Islet of Langerhans (tissue), 1 donor: ENCODE data around the gene SELE.
"Not testable (repeated sequence)": the region's sequence is repeated elsewhere in the genome, so short reads cannot be mapped to it uniquely, and the experiment has no call there.

Experiments used
- FAIRE-seq: peaks from one replicate; lab custom pipeline; 2011; peaks lifted over from hg19 to GRCh38; lab: Jason Lieb, UNC

SELE gene

DNA sequence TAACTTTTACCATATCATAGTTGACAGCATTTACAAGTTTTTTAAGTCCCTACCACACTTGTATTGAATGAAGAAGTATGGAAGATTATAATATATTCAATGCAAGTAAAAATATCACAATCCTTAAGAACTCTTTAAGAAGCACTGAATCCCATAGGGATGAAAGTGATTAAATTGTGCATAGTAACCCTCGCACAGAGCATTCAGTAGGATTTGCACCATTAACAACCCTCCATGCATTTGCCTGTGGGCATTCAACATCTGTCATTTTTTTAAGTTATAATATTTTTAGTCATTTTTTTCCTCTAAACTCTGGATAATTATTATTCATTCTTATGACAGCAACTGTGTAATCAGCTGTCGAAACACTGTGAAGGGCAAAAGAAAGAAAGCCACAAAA is 10.1 kb downstream of the SELE start:
- FAIRE-seq = no peak

GRCh38 chr1:169722779-169723178 is 11.1 kb downstream of the SELE start:
- no peak for FAIRE-seq

GRCh38 chr1:169715100-169715499 is 18.8 kb downstream of the SELE start:
- not testable (repeated sequence) for FAIRE-seq

DNA sequence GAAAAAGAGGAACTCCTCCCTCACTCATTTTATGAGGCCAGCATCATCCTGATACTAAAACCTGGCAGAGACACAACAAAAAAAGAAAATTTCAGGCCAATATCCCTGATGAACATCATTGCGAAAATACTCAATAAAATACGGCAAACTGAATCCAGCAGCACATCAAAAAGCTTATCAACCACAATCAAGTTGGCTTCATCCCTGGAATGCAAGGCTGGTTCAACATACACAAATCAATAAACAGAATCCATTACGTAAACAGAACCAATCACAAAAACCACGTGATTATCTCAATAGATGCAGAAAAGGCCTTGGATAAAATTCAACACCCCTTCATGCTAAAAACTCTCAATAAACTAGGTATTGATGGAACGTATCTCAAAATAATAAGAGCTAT is 20.8 kb downstream of the SELE start:
- not testable (repeated sequence) for FAIRE-seq

GRCh38 chr1:169712309-169712631 is 21.6 kb downstream of the SELE start:
- no peak for FAIRE-seq

DNA sequence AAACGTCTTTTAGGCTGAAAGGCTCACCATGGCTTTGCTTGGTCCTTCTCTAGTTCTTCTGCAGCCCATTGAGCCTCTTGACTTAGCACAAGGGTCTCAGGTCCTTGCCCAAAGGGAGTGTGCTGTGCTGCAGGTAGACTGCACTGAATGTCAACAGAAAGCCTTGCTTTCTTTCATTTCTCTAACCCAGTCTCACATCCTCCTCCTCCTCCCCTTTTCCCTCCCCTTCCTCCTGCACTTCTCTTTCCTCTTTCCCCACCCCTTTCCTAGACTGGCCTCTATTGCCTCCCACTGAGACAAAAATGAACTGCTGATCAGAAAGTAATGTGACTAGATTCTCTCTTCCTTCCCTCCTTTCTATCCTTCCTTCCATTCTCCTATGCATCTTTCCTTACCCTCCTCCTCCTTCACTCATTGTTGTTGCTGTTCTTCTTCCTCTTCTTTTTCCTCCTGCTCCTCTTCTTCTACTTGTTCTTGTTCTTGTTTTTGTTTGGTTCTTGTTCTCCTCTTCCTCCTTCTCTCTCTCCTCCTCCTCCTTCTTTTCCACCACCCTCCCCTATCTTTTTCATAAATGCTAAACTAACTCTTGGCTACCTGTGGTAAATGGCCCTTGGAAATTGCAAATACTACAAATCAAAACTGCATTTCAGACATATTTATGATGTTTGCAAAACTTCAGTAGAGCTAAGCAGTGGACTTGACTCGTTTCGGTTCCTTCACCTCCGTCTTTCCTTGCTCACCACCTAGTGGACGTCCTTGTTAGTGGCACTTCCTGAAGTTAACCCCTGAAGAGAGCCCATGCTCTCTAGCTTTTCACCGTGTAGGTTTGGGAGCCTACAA is 22.2 kb downstream of the SELE start, which contains the start of gene SELL:
TSS of gene SELL (minus strand) at position 152 of the 840 bp plus-strand sequence. CDS start at position 30, 122 bp downstream.
- FAIRE-seq = peak; percentile 92

DNA sequence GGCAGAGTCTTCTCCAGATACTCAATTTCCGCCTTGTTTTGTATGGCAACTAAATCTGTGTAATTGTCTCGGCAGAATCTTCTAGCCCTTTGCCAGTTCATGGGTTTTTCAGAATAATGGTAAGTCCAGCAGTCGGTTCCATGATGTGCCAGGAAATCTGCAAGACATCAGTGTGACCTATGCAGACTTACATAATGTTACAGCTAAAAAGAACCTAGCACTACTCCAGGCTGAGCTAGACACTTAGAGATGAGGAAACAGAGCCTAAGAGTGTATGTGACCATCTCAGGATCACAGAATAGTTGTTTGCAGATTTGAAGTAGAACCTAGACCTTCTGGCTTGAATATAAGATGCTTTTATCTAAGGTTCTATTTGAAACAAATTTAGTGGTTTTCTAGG is 25.2 kb downstream of the SELE start:
- no peak for FAIRE-seq

DNA sequence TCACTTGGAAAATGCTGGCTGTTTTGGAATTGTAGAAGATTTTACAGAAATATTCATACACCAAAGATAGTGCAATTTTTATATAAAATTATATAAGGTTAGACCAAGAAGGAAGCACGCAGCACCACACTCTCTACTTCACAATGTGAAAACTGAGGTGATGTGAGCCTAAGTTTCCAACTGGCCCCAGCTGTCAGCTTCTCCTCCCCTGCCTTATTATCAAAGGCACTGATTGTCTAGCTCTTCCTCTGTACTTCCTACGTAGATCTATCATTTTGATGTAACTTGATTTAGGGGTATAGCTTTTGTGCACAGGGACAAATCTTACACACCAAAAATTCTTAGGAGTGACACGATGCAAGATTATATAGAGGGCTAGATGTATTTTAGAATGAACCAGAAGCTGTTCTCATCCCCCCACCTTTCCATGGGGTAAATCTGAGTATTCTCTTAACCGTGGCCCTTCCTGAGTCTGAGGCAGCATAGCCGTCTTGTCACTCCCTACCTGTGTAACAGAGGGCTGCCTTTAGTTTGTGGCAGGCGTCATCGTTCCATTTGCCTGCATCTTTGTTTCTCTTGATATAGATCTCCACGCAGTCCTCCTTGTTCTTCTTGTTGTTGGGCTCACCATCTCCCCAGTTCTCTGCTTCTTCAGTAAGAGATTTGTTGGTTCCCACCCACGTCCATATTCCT is 25.8 kb downstream of the SELE start:
- no peak for FAIRE-seq

- FAIRE-seq = no peak
These were observed 29.1 kb downstream of the SELE start for GRCh38 chr1:169704797-169705196.

DNA sequence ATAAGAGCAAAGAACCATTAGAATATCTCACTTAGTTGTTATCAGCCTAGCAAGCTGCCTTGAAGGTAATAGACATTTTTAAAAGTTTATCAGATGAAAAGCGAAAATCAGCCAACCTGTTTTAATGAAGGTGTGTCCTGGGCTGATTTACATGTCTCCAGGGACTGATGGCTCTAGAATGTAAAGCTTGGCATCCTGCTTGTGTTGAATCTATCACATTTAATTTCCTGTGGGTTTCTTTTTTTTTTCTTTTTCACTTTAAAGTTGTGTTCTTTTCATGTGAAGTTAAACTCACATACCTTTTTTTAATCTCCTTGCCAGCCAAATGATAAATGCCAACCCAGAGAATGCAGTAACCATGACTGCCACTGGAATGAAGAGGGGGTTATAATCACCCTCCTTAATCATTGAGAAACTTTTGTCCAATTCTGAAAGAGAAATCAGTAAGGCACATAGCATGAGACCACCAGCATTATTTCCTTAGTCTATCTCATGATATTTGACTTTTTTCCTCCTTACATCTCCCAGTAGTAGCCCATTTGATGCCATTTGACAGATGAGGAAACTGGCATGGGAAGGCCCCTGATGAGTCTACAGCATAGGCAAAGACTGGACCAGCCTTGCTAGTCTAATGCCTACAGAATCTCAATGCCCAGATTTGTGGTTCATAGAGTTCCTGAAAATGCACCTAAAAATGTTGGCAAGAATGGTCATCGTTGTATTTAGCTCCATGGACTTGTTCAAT is 32.4 kb downstream of the SELE start:
- no peak for FAIRE-seq

- no peak for FAIRE-seq
These were observed 34.2 kb downstream of the SELE start for GRCh38 chr1:169699707-169700106.

DNA sequence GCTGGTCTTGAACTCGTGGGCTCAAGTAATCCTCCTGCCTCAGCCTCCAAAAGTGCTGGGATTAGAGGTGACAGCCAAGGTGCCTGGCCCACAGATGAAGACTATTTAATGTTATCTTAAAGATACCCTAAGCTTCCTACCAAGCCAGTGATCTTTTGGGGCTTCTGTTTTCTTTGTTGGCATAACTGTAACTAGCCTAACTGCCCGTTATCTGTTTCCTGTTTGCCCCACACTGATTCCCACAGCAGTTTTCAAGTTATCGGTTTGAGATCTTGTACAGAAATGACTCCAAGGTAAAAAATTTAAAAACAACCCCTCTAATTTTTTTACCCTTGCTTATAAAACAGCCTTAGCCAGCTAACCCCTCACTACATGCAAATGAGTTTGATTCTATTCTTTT is 34.9 kb downstream of the SELE start:
- FAIRE-seq = no peak

DNA sequence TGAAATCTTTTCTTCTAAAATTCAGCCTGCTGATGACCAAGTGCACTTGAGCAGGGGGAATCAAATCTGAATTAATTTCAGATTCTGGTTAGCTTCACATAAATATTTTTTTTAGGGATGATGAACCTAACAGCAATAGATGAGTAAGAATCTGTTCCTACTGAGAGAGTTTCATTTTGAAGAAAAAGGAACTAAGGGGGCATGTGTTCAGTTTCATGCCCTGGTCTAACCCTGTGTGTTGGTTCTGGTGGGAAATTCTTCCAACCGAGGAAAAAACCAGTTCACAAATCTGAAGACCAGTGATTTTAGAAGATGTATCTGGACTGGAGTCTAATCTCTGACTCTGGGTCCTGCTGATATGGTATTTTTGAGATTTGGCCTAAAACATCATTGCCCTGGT is 36.1 kb downstream of the SELE start:
- no peak for FAIRE-seq

DNA sequence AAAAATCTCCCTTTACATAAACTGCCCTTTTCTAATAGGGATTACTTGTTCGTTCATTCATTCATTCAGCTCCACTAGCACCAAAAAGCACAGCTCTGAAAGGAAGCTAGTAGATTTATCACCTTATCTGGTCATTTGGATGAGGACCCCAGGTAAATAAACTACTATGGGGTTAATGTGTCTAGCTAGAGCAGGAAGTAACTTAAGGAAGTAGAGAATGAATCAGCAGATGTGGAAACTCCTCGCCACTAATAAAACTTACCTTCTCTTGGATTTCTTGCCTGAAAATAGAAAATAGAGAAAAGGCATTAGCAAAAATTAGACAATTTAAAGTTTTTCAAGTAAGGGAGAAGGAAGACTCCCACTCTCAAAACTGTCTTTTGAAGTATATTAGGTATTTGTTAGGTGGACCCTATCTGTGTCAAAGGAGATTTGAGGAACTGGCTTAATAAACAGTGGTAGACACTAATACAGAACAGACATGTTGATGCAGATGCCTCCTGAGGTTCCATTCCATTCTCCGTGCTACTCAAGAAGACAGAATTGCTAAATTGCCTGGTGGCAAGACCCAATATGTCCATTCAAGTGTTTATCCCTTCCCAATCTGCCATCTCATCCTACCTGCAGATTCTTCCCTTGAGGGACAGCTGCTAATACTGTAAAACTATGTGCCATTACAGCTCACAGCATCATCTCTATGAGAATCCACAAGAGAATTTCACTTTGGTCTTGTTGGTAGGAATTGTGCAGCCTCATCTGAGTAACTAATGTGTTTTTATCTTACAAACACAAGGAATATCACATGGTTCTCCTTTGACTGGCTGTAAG is 37.4 kb downstream of the SELE start:
- no peak for FAIRE-seq

DNA sequence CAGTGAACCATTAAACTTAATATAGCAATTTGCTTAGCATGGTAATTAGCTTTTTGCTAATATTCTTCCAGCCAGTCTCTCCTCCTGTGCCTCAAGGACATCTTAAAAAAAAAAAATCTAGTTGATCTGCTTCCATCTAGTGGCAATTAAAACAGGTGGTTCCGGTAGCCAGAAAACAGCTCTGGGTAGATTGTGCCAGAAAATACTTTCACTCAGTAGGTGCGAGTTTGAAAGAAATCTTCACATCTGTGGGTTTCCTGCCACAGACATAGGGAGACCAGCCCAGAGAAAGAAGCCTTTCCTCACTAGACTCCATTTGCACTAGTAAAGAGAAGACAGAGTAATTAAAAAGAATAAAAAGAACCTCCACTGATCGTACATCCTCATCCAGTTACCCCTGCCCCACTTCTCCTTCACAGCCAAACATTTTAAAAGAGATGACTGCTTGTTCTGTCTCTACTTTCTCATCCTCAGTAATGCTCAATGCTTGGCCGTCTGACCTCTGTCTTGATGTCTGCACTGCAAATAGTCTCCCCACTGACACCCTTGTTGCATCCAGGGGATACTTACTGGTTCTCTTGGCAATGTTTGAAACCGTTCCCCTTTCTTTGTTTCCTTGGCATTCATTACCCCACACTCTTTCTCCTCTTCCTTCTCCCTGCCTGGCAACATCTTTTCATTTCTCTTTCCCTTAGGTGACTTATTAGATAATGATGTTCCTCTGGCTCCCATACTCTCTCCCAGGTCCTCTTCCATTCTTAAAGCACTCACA is 39.4 kb downstream of the SELE start:
- FAIRE-seq = no peak

- no peak for FAIRE-seq
These were observed 41.0 kb downstream of the SELE start for GRCh38 chr1:169692756-169693460.

GRCh38 chr1:169690489-169690888 is 43.4 kb downstream of the SELE start:
- no peak for FAIRE-seq

GRCh38 chr1:169689395-169689794 is 44.5 kb downstream of the SELE start:
- no peak for FAIRE-seq

GRCh38 chr1:169688377-169688776 is 45.5 kb downstream of the SELE start:
- FAIRE-seq = not testable (repeated sequence)

DNA sequence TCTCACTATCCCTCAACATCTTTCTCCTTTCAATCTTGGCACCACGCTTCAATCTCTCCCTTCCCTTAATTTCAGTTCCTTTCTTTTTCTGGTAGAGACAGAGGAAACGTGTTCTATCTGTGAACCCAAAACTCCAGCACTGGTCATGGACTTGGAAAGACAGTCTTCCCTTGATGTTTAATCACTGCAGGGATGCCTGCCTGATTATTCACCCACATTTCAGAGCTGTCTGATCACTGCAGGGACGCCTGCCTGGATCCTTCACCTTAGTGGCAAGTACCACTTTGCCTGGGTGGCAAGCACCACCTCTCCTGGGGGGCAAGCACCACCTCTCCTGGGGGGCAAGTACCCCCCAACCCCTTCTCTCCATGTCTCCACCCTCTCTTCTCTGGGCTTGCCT is 50.2 kb downstream of the SELE start:
- no peak for FAIRE-seq

GRCh38 chr1:169683168-169683567 is 50.7 kb downstream of the SELE start:
- not testable (repeated sequence) for FAIRE-seq
